HFFc6 (cell line): Measurements from ENCODE around the gene NUDT16. TPM values are rescaled to one million over a fixed set of nuclear protein-coding genes. Genes with fewer than 3 reads are reported as not detected.
A peak's percentile ranks its signal among the peaks of the same experiment; 100 is the strongest.

ENCODE experiments used
- DNase-seq: peaks from one replicate; pipeline ENCODE4 v3.0.0-alpha.2; 2018
- H3K27ac Mint-ChIP-seq: 2 replicates; pipeline ENCODE4 v1.8.0; 2020; ENCODE audit warnings: mild to moderate bottlenecking, mixed read lengths
- H3K27me3 Mint-ChIP-seq: 2 replicates; pipeline ENCODE4 v1.8.0; 2021; ENCODE audit warnings: mild to moderate bottlenecking, moderate library complexity, mixed read lengths; ENCODE audit not compliant: insufficient read depth
- H3K36me3 Mint-ChIP-seq: 2 replicates; pipeline ENCODE4 v1.8.0; 2021; ENCODE audit warnings: low read depth, mixed read lengths
- H3K4me1 Mint-ChIP-seq: 2 replicates; pipeline ENCODE4 v1.8.0; 2020; ENCODE audit warnings: low read depth, mixed read lengths
- H3K4me3 Mint-ChIP-seq: 2 replicates; pipeline ENCODE4 v1.8.0; 2020; ENCODE audit warnings: mild to moderate bottlenecking, moderate library complexity, mixed read lengths
- H3K9me3 Mint-ChIP-seq: 2 replicates; pipeline ENCODE4 v1.8.0; 2020; ENCODE audit warnings: mild to moderate bottlenecking, mixed read lengths
- total RNA-seq, 6 experiments: library from RNA; stranded (reverse); fragmentation: NEBNext Ultra II Directional; extraction: Animal tissue kit (Norgen Biotek cat#: 25700); gene quantifications; 2 replicates in 1 of 6; 3 replicates in 5 of 6; pipeline ENCODE4 v1.2.3, GENCODE V29; 2021
- TF ChIP-seq, protein P1 (sequence below): fragments of 200-600 bp; sonication (generic); IDR thresholded peaks from 2 replicates; pipeline ENCODE4 v1.5.0; 2021; ENCODE audit warnings: antibody characterized with exemption, mild to moderate bottlenecking

The NUDT16 gene
- total RNA-seq, 6 experiments from 2014 or later: 18.3 to 21.3 (median 19.7) TPM

DNA sequence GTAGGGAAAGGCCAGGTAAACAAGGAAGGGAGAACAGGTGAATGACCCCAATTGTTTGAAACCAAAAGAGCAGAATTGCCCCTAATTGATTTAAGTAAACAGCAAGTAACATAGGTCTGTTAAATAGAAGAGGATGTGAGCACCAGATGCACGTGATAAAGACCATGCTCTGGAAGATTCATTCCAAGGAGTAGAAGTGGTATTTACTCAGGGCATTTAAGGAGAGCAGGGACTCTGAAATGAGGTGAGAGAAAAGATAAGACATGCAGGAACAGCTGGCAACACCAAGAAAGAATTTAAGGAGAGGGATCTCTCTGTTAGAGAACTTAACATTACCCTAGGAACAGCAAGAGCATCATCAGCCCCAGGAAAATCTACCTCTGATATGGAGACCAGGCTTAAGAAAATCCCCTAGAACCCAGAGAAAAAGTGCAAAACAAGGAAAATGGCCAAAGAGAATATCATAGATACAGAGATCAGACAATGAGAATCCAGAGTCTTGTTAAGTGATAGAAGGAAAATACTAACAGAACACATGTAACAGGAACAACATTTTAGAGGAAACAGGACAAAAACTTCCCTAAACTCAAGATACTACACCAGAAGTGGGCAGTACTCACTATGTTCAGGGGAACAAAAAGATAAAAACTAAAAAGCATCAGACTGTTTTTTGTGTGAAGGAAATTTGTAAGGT, 6.4 kb downstream of the NUDT16 start:
- Mint-ChIP-seq H3K36me3 (peaks cover 21% of the 10 kb centered on the region), H3K27me3 (no peaks in the 10 kb centered on the region; the same call in 1 of the 2 replicates), H3K27ac (peak overlapping the region; percentile 5; the same call in 1 of the 2 replicates)

DNA sequence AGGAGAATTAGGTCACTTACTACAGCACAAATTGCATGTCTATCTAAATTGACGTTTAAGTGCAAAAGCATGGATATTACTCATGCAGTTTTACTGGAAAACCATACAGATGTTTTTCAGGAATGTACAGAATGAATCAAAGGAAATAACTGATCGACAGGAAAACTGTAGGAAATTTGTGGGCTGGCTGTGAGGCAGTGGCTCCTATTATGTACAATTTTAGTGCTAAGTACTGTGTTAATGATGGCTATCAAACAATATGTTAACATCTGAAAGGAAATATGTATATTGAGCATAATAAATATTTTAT, 6.9 kb downstream of the NUDT16 start:
- Mint-ChIP-seq H3K36me3 (peaks cover 21% of the 10 kb centered on the region), H3K4me1 (peaks cover 11% of the 10 kb centered on the region), H3K27ac (no peak overlapping the region), H3K9me3 (no peaks in the 10 kb centered on the region), H3K4me3 (no peak overlapping the region), H3K27me3 (no peaks in the 10 kb centered on the region; the same call in 1 of the 2 replicates)
- no peak for DNase-seq
- TF ChIP-seq, protein P1, sequence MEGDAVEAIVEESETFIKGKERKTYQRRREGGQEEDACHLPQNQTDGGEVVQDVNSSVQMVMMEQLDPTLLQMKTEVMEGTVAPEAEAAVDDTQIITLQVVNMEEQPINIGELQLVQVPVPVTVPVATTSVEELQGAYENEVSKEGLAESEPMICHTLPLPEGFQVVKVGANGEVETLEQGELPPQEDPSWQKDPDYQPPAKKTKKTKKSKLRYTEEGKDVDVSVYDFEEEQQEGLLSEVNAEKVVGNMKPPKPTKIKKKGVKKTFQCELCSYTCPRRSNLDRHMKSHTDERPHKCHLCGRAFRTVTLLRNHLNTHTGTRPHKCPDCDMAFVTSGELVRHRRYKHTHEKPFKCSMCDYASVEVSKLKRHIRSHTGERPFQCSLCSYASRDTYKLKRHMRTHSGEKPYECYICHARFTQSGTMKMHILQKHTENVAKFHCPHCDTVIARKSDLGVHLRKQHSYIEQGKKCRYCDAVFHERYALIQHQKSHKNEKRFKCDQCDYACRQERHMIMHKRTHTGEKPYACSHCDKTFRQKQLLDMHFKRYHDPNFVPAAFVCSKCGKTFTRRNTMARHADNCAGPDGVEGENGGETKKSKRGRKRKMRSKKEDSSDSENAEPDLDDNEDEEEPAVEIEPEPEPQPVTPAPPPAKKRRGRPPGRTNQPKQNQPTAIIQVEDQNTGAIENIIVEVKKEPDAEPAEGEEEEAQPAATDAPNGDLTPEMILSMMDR: no peak

More for the DNA sequence above, 6.4 kb downstream of the NUDT16 start:
- TF ChIP-seq, protein P1: no peak
- H3K4me1 Mint-ChIP-seq: peaks cover 12% of the 10 kb centered on the region
- H3K9me3 Mint-ChIP-seq: no peaks in the 10 kb centered on the region
- no peak for DNase-seq
- no peak overlapping the region for H3K4me3 Mint-ChIP-seq

DNA sequence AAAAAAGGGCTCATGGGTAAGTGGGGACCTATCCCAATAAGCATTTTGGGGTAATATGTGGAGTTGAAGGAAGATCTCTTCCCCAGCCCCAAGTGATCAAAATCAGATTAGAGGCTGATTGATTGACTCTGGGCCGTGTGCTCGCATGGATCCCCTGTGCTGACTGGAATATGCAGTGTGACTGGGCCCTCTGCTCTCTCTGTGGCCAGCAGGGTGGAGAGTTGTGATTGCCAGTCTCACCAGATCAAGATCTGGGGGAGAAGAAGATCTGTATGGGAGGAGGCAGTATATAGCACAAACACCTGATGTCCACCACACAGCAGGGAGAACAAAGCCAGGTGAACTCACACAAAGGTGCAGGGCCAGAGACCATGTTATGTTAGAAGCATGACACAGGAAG, 8.8 kb downstream of the NUDT16 start:
- Mint-ChIP-seq H3K4me3 (no peak overlapping the region), H3K9me3 (no peaks in the 10 kb centered on the region), H3K27ac (no peak overlapping the region), H3K36me3 (0 out of 2 replicates have a peak, but pooled peaks cover 4% of the 10 kb centered on the region), H3K27me3 (no peaks in the 10 kb centered on the region; the same call in 1 of the 2 replicates), H3K4me1 (peaks cover 16% of the 10 kb centered on the region)
- TF ChIP-seq, protein P1: no peak
- DNase-seq: no peak

DNA sequence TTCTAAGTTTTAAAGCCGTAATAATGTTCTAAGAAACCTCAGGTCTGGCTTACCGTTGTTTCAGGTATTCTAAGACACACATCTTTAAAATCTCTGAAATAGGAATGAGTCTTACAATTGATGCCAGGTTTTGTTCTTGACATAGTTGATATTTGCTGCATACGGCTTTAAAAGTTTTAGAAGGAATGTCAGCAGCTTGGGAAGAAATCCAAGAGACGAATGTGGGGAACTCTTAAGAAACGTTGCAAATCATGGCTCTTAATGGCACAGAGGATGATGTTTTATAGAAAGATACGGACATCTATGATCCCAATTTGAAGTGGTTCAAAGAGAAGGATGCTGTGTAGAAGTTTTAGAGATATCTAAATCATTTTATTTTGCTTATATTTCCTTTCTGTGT, 11.5 kb downstream of the NUDT16 start:
- Mint-ChIP-seq H3K27ac (no peak overlapping the region), H3K4me1 (peaks cover 11% of the 10 kb centered on the region), H3K27me3 (no peaks in the 10 kb centered on the region), H3K36me3 (no peaks in the 10 kb centered on the region), H3K4me3 (no peak overlapping the region), H3K9me3 (no peaks in the 10 kb centered on the region)
- DNase-seq: no peak
- TF ChIP-seq, protein P1: no peak

DNA sequence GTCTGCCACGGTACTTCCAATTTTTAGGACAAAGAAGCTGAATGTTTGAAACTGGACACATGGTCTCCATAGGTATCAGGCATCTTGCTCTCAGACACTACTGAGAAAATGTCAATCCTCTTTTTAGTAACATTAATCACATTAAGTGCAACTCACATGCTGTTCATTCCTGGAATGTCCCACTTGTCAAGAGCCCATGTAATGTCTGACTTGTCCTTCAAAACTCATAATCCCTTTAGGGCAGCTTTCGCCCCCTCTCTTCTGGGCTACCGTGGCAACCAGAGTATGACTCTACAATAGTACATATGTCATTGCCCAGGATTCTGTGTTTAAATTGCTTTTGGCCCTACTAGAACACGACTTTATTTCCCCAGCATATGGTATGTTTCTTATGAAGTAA, 12.3 kb downstream of the NUDT16 start:
- Mint-ChIP-seq H3K9me3 (no peaks in the 10 kb centered on the region), H3K27ac (no peak overlapping the region), H3K27me3 (no peaks in the 10 kb centered on the region), H3K4me3 (no peak overlapping the region), H3K4me1 (peaks cover 5% of the 10 kb centered on the region; the same call in 1 of the 2 replicates), H3K36me3 (no peaks in the 10 kb centered on the region)
- DNase-seq: no peak
- TF ChIP-seq, protein P1: no peak
